ENCODE measurements around the gene CACNA1H.

The CACNA1H gene

DNA sequence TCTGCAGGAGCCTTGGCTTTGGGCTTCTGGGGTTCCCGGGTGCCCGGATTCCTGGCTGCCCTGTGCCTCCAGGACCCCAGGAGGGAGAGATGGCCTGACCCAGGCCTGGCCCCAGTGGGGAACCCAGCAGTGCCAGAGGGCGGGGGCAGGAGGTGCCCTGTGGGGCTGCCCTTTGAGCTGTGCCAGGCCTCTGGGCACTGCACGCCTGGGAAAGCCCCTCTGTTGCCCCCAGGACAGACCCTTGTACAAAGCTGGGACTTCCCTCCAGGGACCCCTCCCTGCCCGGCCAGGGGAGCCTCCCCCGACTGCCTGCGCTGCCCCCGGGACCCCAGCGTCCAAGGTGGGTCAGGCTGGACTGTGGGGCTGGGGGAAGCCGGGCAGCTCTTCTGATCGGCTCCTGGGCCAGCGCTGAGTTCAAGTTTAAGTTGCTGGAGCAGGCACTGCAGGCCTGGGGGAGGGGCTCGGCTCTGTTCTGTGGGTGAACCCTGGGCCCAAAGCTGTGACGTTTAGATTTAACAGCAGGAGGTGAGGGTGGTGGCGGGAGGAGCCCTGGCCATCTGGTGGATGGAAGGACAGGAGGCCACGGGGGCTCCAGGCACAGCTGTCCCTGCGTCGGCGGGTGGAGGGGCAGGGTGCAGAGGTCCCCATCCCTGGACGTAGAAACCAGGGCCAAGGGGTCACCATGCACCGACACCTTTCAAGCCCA is 29.2 kb upstream of the CACNA1H start:
- no peak for DNase-seq

DNA sequence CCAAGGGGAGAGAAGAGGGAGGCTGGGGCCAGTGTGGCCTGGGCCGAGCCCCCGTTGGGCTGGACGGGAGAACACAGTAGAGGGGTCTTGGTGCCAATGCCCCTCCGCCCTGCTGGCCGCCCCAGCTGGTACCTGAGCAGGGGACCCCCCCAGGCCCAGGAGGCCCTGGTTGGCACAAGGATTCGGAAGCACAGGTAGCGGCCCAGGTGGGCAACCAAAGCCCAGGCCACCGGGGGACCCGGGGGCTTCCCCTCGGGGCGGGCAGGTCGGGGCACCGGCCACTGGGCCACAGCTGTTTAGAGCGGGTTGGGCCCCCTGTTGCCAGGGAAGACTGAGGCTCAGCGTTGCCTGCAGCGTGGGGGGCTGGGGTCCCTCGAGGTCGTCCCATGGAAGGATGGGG is 28.6 kb upstream of the CACNA1H start:
- no peak for DNase-seq

GRCh38 chr16:1124795-1125194 is 28.1 kb upstream of the CACNA1H start:
- DNase-seq = no peak

- no peak for DNase-seq
These were observed 27.4 kb upstream of the CACNA1H start for GRCh38 chr16:1125471-1125870.

GRCh38 chr16:1126044-1126443 is 26.9 kb upstream of the CACNA1H start:
- DNase-seq = no peak

- DNase-seq = no peak
These were observed 26.3 kb upstream of the CACNA1H start for GRCh38 chr16:1126586-1126985.

DNA sequence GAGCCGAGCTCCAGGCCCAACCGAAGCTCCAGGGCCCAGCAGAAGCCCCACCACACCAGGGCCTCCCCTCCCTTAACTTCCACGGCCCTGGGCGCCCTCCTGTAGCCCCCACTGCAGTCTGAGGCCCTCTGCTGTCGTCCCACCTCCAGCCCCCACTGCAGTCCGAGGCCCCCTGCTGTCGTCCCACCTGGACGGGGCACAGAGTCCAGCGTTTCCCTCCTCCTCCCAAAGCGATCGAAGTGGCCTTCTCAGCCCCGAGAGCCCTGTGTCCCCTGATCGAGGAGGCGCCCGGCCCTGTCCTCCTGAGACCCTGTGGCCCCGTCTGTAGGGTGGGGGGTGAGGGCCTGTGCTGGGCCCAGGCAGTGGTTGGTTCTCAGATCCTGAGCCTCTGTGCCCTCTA is 25.8 kb upstream of the CACNA1H start:
- DNase-seq = no peak

- no peak for DNase-seq
These were observed 24.8 kb upstream of the CACNA1H start for GRCh38 chr16:1127971-1128715.

GRCh38 chr16:1129106-1129960 is 23.6 kb upstream of the CACNA1H start:
- no peak for DNase-seq

GRCh38 chr16:1130382-1130781 is 22.5 kb upstream of the CACNA1H start:
- no peak for DNase-seq

- DNase-seq = no peak
These were observed 21.4 kb upstream of the CACNA1H start for GRCh38 chr16:1131378-1131994.

DNA sequence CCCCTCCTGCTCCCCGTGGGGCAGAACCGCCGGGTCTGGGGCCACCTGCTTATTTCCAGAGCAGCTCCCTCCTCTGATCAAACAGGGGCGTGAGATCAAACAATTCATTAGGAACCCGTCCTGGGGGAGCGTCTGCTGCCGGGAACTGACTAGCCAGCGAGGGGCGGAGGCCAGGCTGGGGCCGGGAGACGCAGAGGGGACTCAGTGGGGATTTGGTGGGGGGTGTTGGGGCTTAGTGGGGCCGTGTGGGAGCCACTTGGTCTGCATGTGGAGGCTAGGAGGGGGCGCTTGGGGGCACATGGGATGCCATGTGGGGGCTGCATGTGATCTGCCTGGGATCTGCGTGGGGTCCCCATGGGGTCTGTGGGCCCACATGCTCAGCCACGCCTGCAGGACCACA is 20.5 kb upstream of the CACNA1H start:
- no peak for DNase-seq

DNA sequence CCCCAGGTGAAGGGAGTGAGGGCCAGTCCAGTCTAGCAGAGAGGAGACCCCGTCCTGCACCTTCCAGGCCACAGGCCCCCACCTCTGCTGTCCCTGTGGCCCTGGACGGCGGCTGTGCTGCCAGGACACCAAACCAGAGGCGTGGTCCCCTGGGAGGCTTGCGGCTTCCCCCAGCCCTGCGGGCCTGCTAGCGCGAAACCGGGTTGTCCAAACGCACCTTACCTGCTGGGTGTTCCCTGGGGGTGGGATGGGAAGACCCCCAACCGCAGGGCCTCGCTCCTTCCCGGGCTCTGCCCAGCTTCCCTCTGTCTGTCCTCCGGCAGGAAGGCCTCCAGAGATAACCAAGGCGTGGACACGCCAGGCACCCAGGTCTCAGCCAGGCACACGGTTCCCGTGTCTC is 19.6 kb upstream of the CACNA1H start:
- no peak for DNase-seq

DNA sequence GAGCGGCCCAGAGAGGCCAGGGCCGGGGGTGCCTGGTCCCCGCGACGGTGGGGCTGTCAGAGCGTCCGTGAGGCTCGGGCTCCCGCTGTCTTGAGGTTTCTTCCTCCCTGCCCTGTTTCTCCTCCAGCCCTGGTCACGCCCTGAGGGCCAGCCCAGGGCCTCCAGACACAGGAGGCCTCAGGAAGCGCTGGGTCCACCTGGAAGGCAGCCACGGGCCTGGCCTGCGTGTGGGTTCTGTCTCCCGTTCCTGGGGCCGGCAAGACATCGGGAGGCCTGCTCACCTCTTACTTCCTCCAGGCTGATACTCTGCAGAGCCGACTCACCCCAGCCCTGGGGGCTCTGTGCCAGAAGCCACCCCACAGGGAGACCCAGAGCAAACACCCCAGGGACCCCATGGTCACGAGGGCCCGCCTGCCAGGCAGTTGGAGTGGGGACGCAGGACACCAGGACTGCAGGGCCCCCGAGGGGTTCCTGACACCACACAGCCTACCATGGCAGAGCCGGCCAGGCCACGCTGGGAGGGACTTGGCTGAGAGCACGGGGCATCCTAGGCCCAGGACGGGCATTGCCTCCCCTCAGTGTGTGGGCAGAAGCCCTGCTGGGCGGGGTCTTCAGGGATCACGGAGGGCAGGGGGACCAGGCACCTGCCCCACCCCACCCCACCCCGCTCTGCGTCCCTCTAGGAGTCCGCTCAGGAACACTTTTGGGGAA is 18.9 kb upstream of the CACNA1H start:
- DNase-seq = no peak

GRCh38 chr16:1134776-1135458 is 18.0 kb upstream of the CACNA1H start:
- DNase-seq = no peak

DNA sequence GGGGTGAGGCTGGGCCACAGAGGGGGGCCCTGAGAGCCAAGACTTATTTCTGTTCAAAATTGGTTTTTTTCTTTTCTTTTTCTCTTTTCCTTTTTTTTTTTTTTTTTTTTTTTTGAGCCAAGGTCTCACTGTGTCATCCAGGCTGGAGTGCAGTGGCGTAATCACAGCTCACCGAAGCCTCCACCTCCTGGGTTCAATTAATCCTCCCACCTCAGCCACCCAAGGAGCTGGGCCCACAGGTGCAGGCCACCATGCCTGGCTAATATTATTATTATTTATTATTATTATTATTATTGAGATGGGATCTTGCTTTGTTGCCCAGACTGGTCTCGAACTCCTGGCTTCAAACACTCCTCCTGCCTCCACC is 17.5 kb upstream of the CACNA1H start:
- DNase-seq = no peak

- DNase-seq = no peak
These were observed 15.3 kb upstream of the CACNA1H start for GRCh38 chr16:1137604-1138003.

- DNase-seq = no peak
These were observed 12.2 kb upstream of the CACNA1H start for GRCh38 chr16:1140582-1141162.

GRCh38 chr16:1141191-1141590 is 11.7 kb upstream of the CACNA1H start:
- DNase-seq = no peak

- no peak for DNase-seq
These were observed 11.2 kb upstream of the CACNA1H start for GRCh38 chr16:1141716-1142115.

DNA sequence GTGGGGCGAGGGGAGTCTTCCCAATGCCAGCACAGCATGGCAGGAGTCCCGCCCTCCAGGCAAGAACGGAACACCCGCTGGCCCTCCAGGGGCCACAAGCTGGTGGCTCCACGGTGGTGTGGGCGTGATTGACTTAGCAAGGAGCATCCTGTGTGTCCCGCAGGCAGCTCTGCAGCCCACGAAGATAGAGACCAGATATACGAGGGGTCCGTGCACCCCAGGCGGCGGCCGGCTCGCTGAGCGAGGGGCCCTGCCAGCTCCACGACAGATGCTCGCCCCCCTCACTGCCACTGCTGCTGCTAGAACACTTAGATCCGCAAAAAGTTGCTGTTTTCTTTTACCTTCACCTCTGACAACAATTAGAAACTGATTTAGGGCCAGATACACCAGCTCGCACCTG is 10.0 kb upstream of the CACNA1H start:
- no peak for DNase-seq
